SK-N-SH (cell line): Measurements from ENCODE around the gene SPATA3. TPM values are rescaled to one million over a fixed set of nuclear protein-coding genes. Genes with fewer than 3 reads are reported as not detected.

Experiments used
- CTCF ChIA-PET: fragments of 300-600, 350-600 bp; formaldehyde crosslinking; extraction: SDS; loops from one replicate; lab custom pipeline; 2021; lab: Yijun Ruan, JAX
- POLR2A ChIA-PET: fragments of 350-600 bp; sonication (Branson Sonifier 250); formaldehyde crosslinking; extraction: SDS; loops from one replicate; lab custom pipeline; 2020; ENCODE audit warnings: antibody characterized with exemption, inconsistent platforms; lab: Yijun Ruan, JAX
- DNase-seq: peaks from one replicate; pipeline ENCODE4 v3.0.0; 2012
- H2AFZ ChIP-seq: fragments of 200-600 bp; sonication (generic); 2 replicates; pipeline ENCODE4 v1.8.1; 2016; ENCODE audit warnings: antibody characterized with exemption, mild to moderate bottlenecking, low read depth
- H3F3A ChIP-seq: fragments of 200-600 bp; sonication (generic); replicated peaks from 2 replicates; pipeline ENCODE3; 2016; ENCODE audit warnings: antibody characterized with exemption, mild to moderate bottlenecking; ENCODE audit not compliant: insufficient read depth
- H3K27ac ChIP-seq, 2 experiments: fragments of 200-500 bp in 1 of 2; fragments of 200-600 bp in 1 of 2; sonication (Bioruptor generic) in 1 of 2; sonication (generic), shearing (Covaris generic) in 1 of 2; 2 replicates each; pipeline versions ENCODE4 v1.5.1 to v1.6.1; 2014 to 2016; ENCODE audit warnings: low read depth in 2 of 2, inconsistent platforms in 1 of 2, low read length in 1 of 2, mild to moderate bottlenecking in 1 of 2, mixed read lengths in 1 of 2
- H3K27me3 ChIP-seq: fragments of 200-600 bp; sonication (generic), shearing (Covaris generic); 2 replicates; pipeline ENCODE4 v1.6.1; 2016; ENCODE audit warnings: mixed run types; ENCODE audit not compliant: insufficient read depth
- H3K36me3 ChIP-seq, 2 experiments: fragments of 200-500 bp in 1 of 2; fragments of 200-600 bp in 1 of 2; sonication (Bioruptor generic) in 1 of 2; sonication (generic) in 1 of 2; replicated peaks in 1 of 2; 2 replicates each; pipeline versions ENCODE3 to v1.5.1; 2014 to 2016; ENCODE audit warnings: low read length in 1 of 2, mild to moderate bottlenecking in 1 of 2; ENCODE audit not compliant: insufficient read depth in 2 of 2, control insufficient read depth in 1 of 2
- H3K4me1 ChIP-seq, 2 experiments: fragments of 200-500 bp in 1 of 2; fragments of 200-600 bp in 1 of 2; sonication (Bioruptor generic) in 1 of 2; sonication (generic), shearing (Covaris generic) in 1 of 2; 2 replicates each; pipeline versions ENCODE4 v1.5.1 to v1.6.1; 2014 to 2016; ENCODE audit warnings: low read depth in 1 of 2, low read length in 1 of 2, mixed run types in 1 of 2; ENCODE audit not compliant: insufficient read depth in 2 of 2, control insufficient read depth in 1 of 2
- H3K4me2 ChIP-seq: fragments of 200-600 bp; sonication (generic), shearing (Covaris generic); 2 replicates; pipeline ENCODE4 v1.6.1; 2017; ENCODE audit warnings: mixed run types
- H3K4me3 ChIP-seq, 2 experiments: fragments of 200-500 bp in 1 of 2; fragments of 200-600 bp in 1 of 2; sonication (Bioruptor generic) in 1 of 2; sonication (generic), shearing (Covaris generic) in 1 of 2; 2 replicates each; pipeline versions ENCODE4 v1.5.1 to v1.8.1; 2014 to 2016; ENCODE audit warnings: low read depth in 2 of 2, inconsistent platforms in 1 of 2, low read length in 1 of 2, mild to moderate bottlenecking in 1 of 2, mixed read lengths in 1 of 2, moderate library complexity in 1 of 2
- H3K79me2 ChIP-seq: fragments of 200-600 bp; sonication (generic); 2 replicates; pipeline ENCODE4 v1.8.1; 2017; ENCODE audit warnings: mild to moderate bottlenecking; ENCODE audit not compliant: insufficient read depth
- H3K9ac ChIP-seq: fragments of 200-600 bp; sonication (generic); 2 replicates; pipeline ENCODE4 v1.6.1; 2017; ENCODE audit warnings: mixed run types
- H3K9me2 ChIP-seq: fragments of 200-600 bp; sonication (generic); 2 replicates; pipeline ENCODE4 v1.6.1; 2017; ENCODE audit warnings: mixed run types
- H3K9me3 ChIP-seq: fragments of 200-600 bp; sonication (generic); 2 replicates; pipeline ENCODE4 v1.6.1; 2017; ENCODE audit warnings: mixed run types, mild to moderate bottlenecking, moderate library complexity
- H4K20me1 ChIP-seq: fragments of 200-600 bp; sonication (generic); 2 replicates; pipeline ENCODE4 v1.6.1; 2017; ENCODE audit warnings: mild to moderate bottlenecking, mixed run types; ENCODE audit not compliant: insufficient read depth
- EP300 ChIP-seq, 2 experiments: IDR thresholded peaks; 2 replicates each; pipeline versions ENCODE4 v1.4.0 to v1.6.1; 2012; ENCODE audit warnings: borderline replicate concordance in 1 of 2, low read depth in 1 of 2, low read length in 1 of 2
- FOSL2 ChIP-seq: IDR thresholded peaks from 2 replicates; pipeline ENCODE4 v1.4.0; 2012; ENCODE audit warnings: low read depth, mild to moderate bottlenecking, moderate library complexity, borderline replicate concordance
- FOXJ3 ChIP-seq: sonication (generic); formaldehyde crosslinking; IDR thresholded peaks from 2 replicates; pipeline ENCODE4 v1.5.1; 2020; ENCODE audit warnings: mild to moderate bottlenecking, missing genetic modification reagents
- FOXM1 ChIP-seq: IDR thresholded peaks from 2 replicates; pipeline ENCODE4 v1.4.0; 2012; ENCODE audit warnings: low read depth, mild to moderate bottlenecking
- GABPA ChIP-seq: IDR thresholded peaks from 2 replicates; pipeline ENCODE4 v1.4.0; 2012; ENCODE audit warnings: low read depth, mild to moderate bottlenecking
- JUND ChIP-seq: IDR thresholded peaks from 2 replicates; pipeline ENCODE4 v1.4.0; 2012
- MAX ChIP-seq: IDR thresholded peaks from 2 replicates; pipeline ENCODE4 v1.4.0; 2012; ENCODE audit warnings: low read depth
- MEF2A ChIP-seq: IDR thresholded peaks from 2 replicates; pipeline ENCODE4 v1.4.0; 2012; ENCODE audit warnings: low read depth, borderline replicate concordance
- NRF1 ChIP-seq: IDR thresholded peaks from 2 replicates; pipeline ENCODE4 v1.6.1; 2012; ENCODE audit warnings: low read depth, mild to moderate bottlenecking, low read length
- POLR2AphosphoS5 ChIP-seq: IDR thresholded peaks from 2 replicates; pipeline ENCODE4 v1.6.1; 2012; ENCODE audit warnings: low read depth, low read length
- RCOR1 ChIP-seq: fragments of 150-350 bp; IDR thresholded peaks from 2 replicates; pipeline ENCODE4 v1.6.1; 2017; ENCODE audit warnings: antibody characterized with exemption, low read length
- REST ChIP-seq: IDR thresholded peaks from 2 replicates; pipeline ENCODE4 v1.6.1; 2012; ENCODE audit warnings: mild to moderate bottlenecking, low read depth, low read length, moderate library complexity
- RFX5 ChIP-seq: IDR thresholded peaks from 2 replicates; pipeline ENCODE4 v1.6.1; 2012; ENCODE audit warnings: mild to moderate bottlenecking, improper control_type of control experiment, low read length
- RXRA ChIP-seq: IDR thresholded peaks from 2 replicates; pipeline ENCODE4 v1.4.0; 2012; ENCODE audit warnings: low read depth, mild to moderate bottlenecking, borderline replicate concordance
- TAF1 ChIP-seq: IDR thresholded peaks from 2 replicates; pipeline ENCODE4 v1.6.1; 2012; ENCODE audit warnings: low read depth, mild to moderate bottlenecking, low read length, moderate library complexity, borderline replicate concordance
- TCF12 ChIP-seq: IDR thresholded peaks from 2 replicates; pipeline ENCODE4 v1.4.0; 2012
- USF2 ChIP-seq: fragments of 150-350 bp; IDR thresholded peaks from 2 replicates; pipeline ENCODE4 v1.6.1; 2017; ENCODE audit warnings: antibody characterized with exemption, low read length, low read depth, borderline replicate concordance
- WGBS: methylation state at CpG from one replicate; pipeline ENCODE4 v1.1.6; 2017; ENCODE audit warnings: low lambda C conversion rate; 5-methylcytosine and 5-hydroxymethylcytosine counted together
- polyA plus RNA-seq, 3 experiments: library from polyadenylated mRNA; depleted of rRNA; stranded (reverse); fragments of >200 nt; gene quantifications; 2 replicates each; pipeline ENCODE4 v1.2.3, GENCODE V29; 2012
- TF ChIP-seq, protein P1 (sequence below): fragments of 200-600 bp; sonication (generic); IDR thresholded peaks from 2 replicates; pipeline ENCODE4 v1.6.1; 2017; ENCODE audit warnings: antibody characterized with exemption, mild to moderate bottlenecking, moderate library complexity
- TF ChIP-seq, protein P2 (sequence below): IDR thresholded peaks from 2 replicates; pipeline ENCODE4 v1.4.0; 2012; ENCODE audit warnings: low read depth, borderline replicate concordance

The SPATA3 gene
- polyA plus RNA-seq, 1 of the 3 experiments (the other 2 are of a cell fraction), result not detected

DNA sequence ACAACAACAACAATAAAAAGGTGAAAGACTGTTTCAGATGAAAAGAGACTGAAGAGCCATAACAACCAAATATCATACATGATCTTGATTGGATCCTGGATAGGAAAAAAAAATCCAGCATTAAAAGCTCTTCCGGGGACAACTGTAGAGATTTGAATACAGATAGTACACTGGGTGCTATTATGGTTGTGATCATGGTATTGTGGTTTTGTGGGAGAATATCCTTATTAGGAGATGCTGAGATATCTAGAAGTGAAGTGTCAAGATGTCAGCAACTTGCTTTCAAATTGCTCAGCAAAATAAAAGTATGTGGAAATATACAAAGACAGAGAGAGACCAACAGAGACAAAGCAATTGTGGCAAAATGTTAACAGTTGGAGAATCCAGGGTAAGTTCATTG, 15.5 kb upstream of the SPATA3 start:
- no peak overlapping the region for H3K27ac ChIP-seq
- no peak overlapping the region for H3K4me2 ChIP-seq
- peaks cover 12% of the 10 kb centered on the region for H3F3A ChIP-seq
- no peaks in the 10 kb centered on the region for H3K36me3 ChIP-seq
- no peak overlapping the region for H3K4me3 ChIP-seq
- 16% methylated on average over 1 of the region's 1 CpG for WGBS
- H3K4me1 ChIP-seq, result no peaks in the 10 kb centered on the region
- no peaks in the 10 kb centered on the region for H3K9me3 ChIP-seq
- TF ChIP-seq, protein P1, sequence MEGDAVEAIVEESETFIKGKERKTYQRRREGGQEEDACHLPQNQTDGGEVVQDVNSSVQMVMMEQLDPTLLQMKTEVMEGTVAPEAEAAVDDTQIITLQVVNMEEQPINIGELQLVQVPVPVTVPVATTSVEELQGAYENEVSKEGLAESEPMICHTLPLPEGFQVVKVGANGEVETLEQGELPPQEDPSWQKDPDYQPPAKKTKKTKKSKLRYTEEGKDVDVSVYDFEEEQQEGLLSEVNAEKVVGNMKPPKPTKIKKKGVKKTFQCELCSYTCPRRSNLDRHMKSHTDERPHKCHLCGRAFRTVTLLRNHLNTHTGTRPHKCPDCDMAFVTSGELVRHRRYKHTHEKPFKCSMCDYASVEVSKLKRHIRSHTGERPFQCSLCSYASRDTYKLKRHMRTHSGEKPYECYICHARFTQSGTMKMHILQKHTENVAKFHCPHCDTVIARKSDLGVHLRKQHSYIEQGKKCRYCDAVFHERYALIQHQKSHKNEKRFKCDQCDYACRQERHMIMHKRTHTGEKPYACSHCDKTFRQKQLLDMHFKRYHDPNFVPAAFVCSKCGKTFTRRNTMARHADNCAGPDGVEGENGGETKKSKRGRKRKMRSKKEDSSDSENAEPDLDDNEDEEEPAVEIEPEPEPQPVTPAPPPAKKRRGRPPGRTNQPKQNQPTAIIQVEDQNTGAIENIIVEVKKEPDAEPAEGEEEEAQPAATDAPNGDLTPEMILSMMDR, result no peak
- TF ChIP-seq JUND (no peak), RXRA (no peak), POLR2AphosphoS5 (no peak), REST (no peak), RFX5 (no peak), RCOR1 (no peak), USF2 (no peak), FOXM1 (no peak), FOXJ3 (CRISPR knock-in tag) (no peak), MEF2A (no peak), MAX (no peak), TCF12 (no peak), EP300 (IDR thresholded peaks at IDR 0.05; ENCODE audit: borderline replicate concordance in 1 of 2, low read depth in 1 of 2, low read length in 1 of 2) (no peak), NRF1 (no peak), TAF1 (no peak), GABPA (no peak), FOSL2 (no peak)
- TF ChIP-seq, protein P2, sequence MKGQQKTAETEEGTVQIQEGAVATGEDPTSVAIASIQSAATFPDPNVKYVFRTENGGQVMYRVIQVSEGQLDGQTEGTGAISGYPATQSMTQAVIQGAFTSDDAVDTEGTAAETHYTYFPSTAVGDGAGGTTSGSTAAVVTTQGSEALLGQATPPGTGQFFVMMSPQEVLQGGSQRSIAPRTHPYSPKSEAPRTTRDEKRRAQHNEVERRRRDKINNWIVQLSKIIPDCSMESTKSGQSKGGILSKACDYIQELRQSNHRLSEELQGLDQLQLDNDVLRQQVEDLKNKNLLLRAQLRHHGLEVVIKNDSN, result no peak
- 0 out of 2 replicates have a peak, but pooled peaks cover 7% of the 10 kb centered on the region for H3K27me3 ChIP-seq
- no peak overlapping the region for H3K9ac ChIP-seq
- H4K20me1 ChIP-seq, result no peaks in the 10 kb centered on the region
- H3K9me2 ChIP-seq, result no peaks in the 10 kb centered on the region
- H2AFZ ChIP-seq, result no peak overlapping the region
- POLR2A ChIA-PET, result no interaction called here
- CTCF ChIA-PET, result interaction anchor here (0.9 to 3.3 kb wide), 2 partner anchors 19 to 156 kb away, joined by 3 to 14 read pairs; no protein-coding TSS in a partner anchor
- H3K79me2 ChIP-seq, result no peaks in the 10 kb centered on the region
- DNase-seq, result no peak
